Pancreas (tissue), 10 donors: Measurements from ENCODE around the gene GTF3C1. TPM values are rescaled to one million over a fixed set of nuclear protein-coding genes. Genes with fewer than 3 reads are reported as not detected.

Experiments used
- ATAC-seq, 4 donors: fragments of 200-7000 bp; cut with Tn5 transposase; one replicate each; pipeline versions ENCODE4 v1.8.0 to v1.9.1; 2020; ENCODE audit warnings: mild to moderate bottlenecking in 4 of 4, moderate library complexity in 4 of 4
- DNase-seq, 6 donors: peaks; one replicate each; pipeline ENCODE4 v3.0.0-alpha.2; 2020
- FAIRE-seq: peaks from 2 replicates; lab custom pipeline; 2012; peaks lifted over from hg19 to GRCh38; lab: Jason Lieb, UNC
- H3K27ac ChIP-seq, 4 donors: fragments of 200-600 bp; sonication (generic); 1 replicate in 3 of 4; 2 replicates in 1 of 4; pipeline versions ENCODE4 v1.5.0 to v1.8.0; 2020
- H3K27me3 ChIP-seq, 4 donors: fragments of 200-600 bp; one replicate each; pipeline ENCODE4 v1.8.0; 2021
- H3K36me3 ChIP-seq, 3 donors: fragments of 200-600 bp; sonication (generic) in 1 of 3; one replicate each; pipeline versions ENCODE4 v1.5.0 to v1.8.0; 2020 to 2021
- H3K4me1 ChIP-seq, 3 donors: fragments of 200-600 bp; one replicate each; pipeline ENCODE4 v1.8.0; 2021
- H3K4me3 ChIP-seq, 4 donors: fragments of 200-600 bp; sonication (generic) in 2 of 4; one replicate each; pipeline versions ENCODE4 v1.5.0 to v1.8.0; 2020 to 2021
- H3K9me3 ChIP-seq, 4 donors: fragments of 200-600 bp; one replicate each; pipeline ENCODE4 v1.8.0; 2021
- CTCF ChIP-seq, 4 donors: fragments of 200-600 bp; sonication (generic) in 3 of 4; IDR thresholded peaks; one replicate each; pipeline versions ENCODE4 v1.5.0 to v1.8.0; 2021; ENCODE audit warnings: antibody characterized with exemption in 4 of 4
- WGBS, 2 donors: extraction: QIAGEN DNeasy Blood & Tissue Kit; methylation state at CpG; one replicate each; pipeline ENCODE4 v1.1.7; 2013; 5-methylcytosine and 5-hydroxymethylcytosine counted together
- intact Hi-C, 3 donors: fragments of 100-400 bp; cut with DNase I; formaldehyde crosslinking; loops; one replicate each; pipeline versions ENCODE4 v1.11.1 to v1.14.2; 2022
- polyA plus RNA-seq, 2 donors: library from polyadenylated mRNA; stranded (reverse); fragments of 200-250 nt; gene quantifications; one replicate each; pipeline ENCODE4 v1.2.3, GENCODE V29; 2013
- total RNA-seq, 6 donors: library from RNA; stranded (reverse); fragmentation: NEBNext Ultra II Directional in 4 of 6; extraction: Animal tissue kit (Norgen Biotek cat#: 25700) in 4 of 6; gene quantifications; one replicate each; pipeline versions ENCODE4 v1.2.1 to v1.2.4, GENCODE V29; 2021 to 2023
- donor health status: healthy with polysubstance abuse.
- donor health status: DM: no; HTN: no; CAD: no; lungs with moderate emphysema.
- donor health status: DM: no; HTN: no; CAD: no.
- donor health status: control.
- donor health status: control.
- donor health status: Bipolar disorder and iron deficiency.
- donor health status: DM: yes; HTN: yes; CAD: no.
- donor health status: DM: no; HTN: no; CAD: no.
- donor health status: DM: no; HTN: no; CAD: no.
- donor health status: DM: yes; HTN: yes; CAD: no.

GTF3C1 gene
- total and polyA plus RNA-seq, 8 donors: 31.5 to 113 (median 43.8) TPM

DNA sequence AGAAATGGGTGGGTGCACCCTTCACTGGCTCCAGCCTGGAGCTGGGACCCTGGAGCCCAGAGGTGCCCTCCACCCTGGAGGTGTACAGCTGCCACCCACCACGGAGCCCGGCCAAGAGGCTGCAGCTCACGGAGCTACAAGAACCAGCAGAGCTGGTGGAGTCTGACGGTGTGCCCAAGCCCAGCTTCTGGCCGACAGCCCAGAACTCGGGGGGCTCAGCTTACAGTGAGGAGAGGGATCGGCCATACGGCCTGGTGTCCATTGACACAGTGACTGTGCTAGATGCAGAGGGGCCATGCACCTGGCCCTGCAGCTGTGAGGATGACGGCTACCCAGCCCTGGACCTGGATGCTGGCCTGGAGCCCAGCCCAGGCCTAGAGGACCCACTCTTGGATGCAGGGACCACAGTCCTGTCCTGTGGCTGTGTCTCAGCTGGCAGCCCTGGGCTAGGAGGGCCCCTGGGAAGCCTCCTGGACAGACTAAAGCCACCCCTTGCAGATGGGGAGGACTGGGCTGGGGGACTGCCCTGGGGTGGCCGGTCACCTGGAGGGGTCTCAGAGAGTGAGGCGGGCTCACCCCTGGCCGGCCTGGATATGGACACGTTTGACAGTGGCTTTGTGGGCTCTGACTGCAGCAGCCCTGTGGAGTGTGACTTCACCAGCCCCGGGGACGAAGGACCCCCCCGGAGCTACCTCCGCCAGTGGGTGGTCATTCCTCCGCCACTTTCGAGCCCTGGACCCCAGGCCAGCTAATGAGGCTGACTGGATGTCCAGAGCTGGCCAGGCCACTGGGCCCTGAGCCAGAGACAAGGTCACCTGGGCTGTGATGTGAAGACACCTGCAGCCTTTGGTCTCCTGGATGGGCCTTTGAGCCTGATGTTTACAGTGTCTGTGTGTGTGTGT, 100.9 kb downstream of the GTF3C1 start:
- intact Hi-C loops: no loop called here
- FAIRE-seq: no peak
- WGBS, 2 donors: 74 to 78% methylated on average over 19 of the region's 19 CpGs
- no peaks in the 10 kb centered on the region for H3K9me3 ChIP-seq
- TF ChIP-seq CTCF (IDR thresholded peaks at IDR 0.05): no peak
- peak in 1 of 6 donors; percentile 65 for DNase-seq
- H3K27ac ChIP-seq: no peak overlapping the region
- ATAC-seq: no peak
- no peaks in the 10 kb centered on the region for H3K4me1 ChIP-seq
- no peaks in the 10 kb centered on the region for H3K27me3 ChIP-seq
- no peaks in the 10 kb centered on the region for H3K36me3 ChIP-seq
- H3K4me3 ChIP-seq: no peak overlapping the region

DNA sequence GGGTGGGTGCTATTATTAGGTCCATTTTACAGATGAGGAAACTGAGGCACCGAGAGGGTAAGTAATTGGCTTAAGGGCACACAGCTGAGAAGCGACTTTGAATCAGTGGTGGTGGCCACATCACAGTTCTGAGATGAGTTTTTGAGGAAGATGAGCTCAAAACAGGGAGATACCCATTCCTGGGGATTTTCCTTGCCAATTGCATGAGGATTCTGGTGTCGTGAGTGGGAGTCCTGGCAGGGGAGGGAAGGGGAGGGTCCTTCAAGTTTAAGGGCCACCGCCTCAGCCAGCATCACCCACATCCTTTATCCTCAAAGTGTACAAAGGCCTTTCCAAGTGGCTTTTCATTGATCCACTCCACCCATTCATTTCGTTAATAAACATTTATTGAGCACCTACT, 102.4 kb downstream of the GTF3C1 start:
- no peaks in the 10 kb centered on the region for H3K9me3 ChIP-seq
- intact Hi-C loops: no loop called here
- DNase-seq (no peak), ATAC-seq (no peak), FAIRE-seq (no peak)
- TF ChIP-seq CTCF (IDR thresholded peaks at IDR 0.05): no peak
- H3K27me3 ChIP-seq: no peaks in the 10 kb centered on the region
- no peak overlapping the region for H3K4me3 ChIP-seq
- no peaks in the 10 kb centered on the region for H3K4me1 ChIP-seq
- 79 to 85% methylated on average over 5 of the region's 5 CpGs for WGBS, 2 donors
- no peaks in the 10 kb centered on the region for H3K36me3 ChIP-seq
- no peak overlapping the region for H3K27ac ChIP-seq

DNA sequence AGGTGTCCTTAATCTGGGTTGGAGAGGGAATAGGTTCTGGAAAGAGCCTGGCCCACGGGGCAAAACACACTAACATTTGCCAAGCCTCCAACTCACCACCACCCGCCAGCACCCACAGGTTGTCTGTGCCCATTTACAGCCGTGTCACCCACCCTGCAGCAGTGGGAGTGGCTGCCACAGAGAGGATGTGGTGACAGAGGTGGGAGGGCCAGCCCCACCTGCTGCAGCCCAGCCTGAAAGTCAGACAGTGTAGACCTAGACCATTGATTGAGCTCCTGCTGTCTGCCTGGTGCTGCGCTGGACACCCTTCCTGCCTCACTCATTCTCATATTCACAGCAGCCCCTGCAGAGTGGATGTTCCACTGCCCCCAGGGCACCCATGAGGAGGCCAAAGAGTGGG, 103.0 kb downstream of the GTF3C1 start:
- FAIRE-seq: no peak
- H3K9me3 ChIP-seq: no peaks in the 10 kb centered on the region
- ATAC-seq: peak in 1 of 4 donors; percentile 20
- H3K4me1 ChIP-seq: no peaks in the 10 kb centered on the region
- H3K27ac ChIP-seq: no peak overlapping the region
- H3K4me3 ChIP-seq: no peak overlapping the region
- no peaks in the 10 kb centered on the region for H3K36me3 ChIP-seq
- no peaks in the 10 kb centered on the region for H3K27me3 ChIP-seq
- DNase-seq: peak in 2 of 6 donors; percentile 32 to 37
- intact Hi-C loops: no loop called here
- WGBS, 2 donors: 71 to 80% methylated on average over 4 of the region's 4 CpGs
- no peak for TF ChIP-seq CTCF (IDR thresholded peaks at IDR 0.05)

- no peak overlapping the region for H3K4me3 ChIP-seq
- ATAC-seq (no peak), FAIRE-seq (no peak), DNase-seq (peak in 2 of 6 donors; percentile 30 to 38)
- H3K36me3 ChIP-seq: no peaks in the 10 kb centered on the region
- H3K27me3 ChIP-seq: no peaks in the 10 kb centered on the region
- no peak for TF ChIP-seq CTCF (IDR thresholded peaks at IDR 0.05)
- H3K9me3 ChIP-seq: no peaks in the 10 kb centered on the region
- no peaks in the 10 kb centered on the region for H3K4me1 ChIP-seq
- intact Hi-C loops: no loop called here
- no peak overlapping the region for H3K27ac ChIP-seq
- 75 to 93% methylated on average over 12 of the region's 12 CpGs for WGBS, 2 donors
Observed at GRCh38 chr16:27445502-27446175, 104.1 kb downstream of the GTF3C1 start.
